Endothelial cell of umbilical vein (primary cell): Measurements from ENCODE around the gene ACAA2.

ENCODE experiments used
- EZH2 ChIP-seq: IDR thresholded peaks from 2 replicates; pipeline ENCODE4 v1.6.1; 2012; ENCODE audit warnings: borderline replicate concordance, low read depth, mild to moderate bottlenecking, moderate library complexity, low read length, inconsistent platforms; ENCODE audit not compliant: severe bottlenecking
- FOS ChIP-seq: IDR thresholded peaks from 2 replicates; pipeline ENCODE4 v1.6.1; 2011; ENCODE audit warnings: mild to moderate bottlenecking, low read length, moderate library complexity, borderline replicate concordance; ENCODE audit not compliant: insufficient read depth
- GATA2 ChIP-seq: IDR thresholded peaks from 2 replicates; pipeline ENCODE4 v1.7.0; 2011; ENCODE audit warnings: low read depth, mild to moderate bottlenecking, moderate library complexity, mixed read lengths, low read length; ENCODE audit not compliant: insufficient read length, insufficient read depth
- JUN ChIP-seq: IDR thresholded peaks from 2 replicates; pipeline ENCODE4 v1.6.1; 2011; ENCODE audit warnings: borderline replicate concordance, low read depth; ENCODE audit not compliant: insufficient read length, insufficient read depth
- MYC ChIP-seq: IDR thresholded peaks from one replicate; pipeline ENCODE4 v1.6.1; 2011; ENCODE audit warnings: mild to moderate bottlenecking, low read depth, low read length
- POLR2A ChIP-seq: IDR thresholded peaks from 2 replicates; pipeline ENCODE4 v1.6.1; 2012; ENCODE audit warnings: low read depth, mild to moderate bottlenecking, control low read depth, low read length
- POLR2AphosphoS5 ChIP-seq: IDR thresholded peaks from 2 replicates; pipeline ENCODE4 v1.6.1; 2012; ENCODE audit warnings: low read depth, mild to moderate bottlenecking, control low read depth, low read length, moderate library complexity; ENCODE audit not compliant: insufficient read depth
- TF ChIP-seq, protein P1 (sequence below), 2 donors: IDR thresholded peaks; 1 replicate in 1 of 2; 2 replicates in 1 of 2; pipeline ENCODE4 v1.5.1; 2011; ENCODE audit warnings: low read length in 2 of 2, mild to moderate bottlenecking in 2 of 2, moderate library complexity in 2 of 2, control low read depth in 1 of 2, inconsistent platforms in 1 of 2, low read depth in 1 of 2; ENCODE audit not compliant: insufficient read depth in 1 of 2; ENCODE audit errors: extremely low read depth in 1 of 2
- TF ChIP-seq, protein P2 (sequence below): IDR thresholded peaks from 2 replicates; pipeline ENCODE4 v1.6.1; 2011; ENCODE audit not compliant: insufficient read depth, insufficient read length

DNA sequence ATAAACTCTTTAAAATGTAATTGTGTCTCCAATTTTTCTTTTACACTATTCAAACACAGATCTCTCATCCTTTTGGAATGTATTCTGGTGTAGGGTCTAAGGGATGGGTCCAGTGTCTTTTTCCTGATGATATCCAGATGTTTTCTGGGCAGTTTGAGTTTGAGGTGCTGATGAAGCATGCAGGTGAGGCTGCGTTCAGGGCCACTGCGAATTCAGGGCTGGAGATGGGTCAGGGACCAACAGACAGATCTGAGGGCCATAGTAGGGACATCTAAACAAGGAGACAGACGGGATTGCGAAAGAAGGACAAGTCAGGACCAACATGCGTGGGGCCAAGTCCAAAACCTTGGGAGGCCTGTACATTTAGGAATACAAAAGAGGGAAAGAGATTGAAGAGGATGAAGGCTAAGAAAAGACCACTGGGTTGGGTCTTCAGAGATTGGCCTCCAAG is 70.2 kb downstream of the ACAA2 start:
- TF ChIP-seq POLR2A, result no peak
- TF ChIP-seq, protein P1, sequence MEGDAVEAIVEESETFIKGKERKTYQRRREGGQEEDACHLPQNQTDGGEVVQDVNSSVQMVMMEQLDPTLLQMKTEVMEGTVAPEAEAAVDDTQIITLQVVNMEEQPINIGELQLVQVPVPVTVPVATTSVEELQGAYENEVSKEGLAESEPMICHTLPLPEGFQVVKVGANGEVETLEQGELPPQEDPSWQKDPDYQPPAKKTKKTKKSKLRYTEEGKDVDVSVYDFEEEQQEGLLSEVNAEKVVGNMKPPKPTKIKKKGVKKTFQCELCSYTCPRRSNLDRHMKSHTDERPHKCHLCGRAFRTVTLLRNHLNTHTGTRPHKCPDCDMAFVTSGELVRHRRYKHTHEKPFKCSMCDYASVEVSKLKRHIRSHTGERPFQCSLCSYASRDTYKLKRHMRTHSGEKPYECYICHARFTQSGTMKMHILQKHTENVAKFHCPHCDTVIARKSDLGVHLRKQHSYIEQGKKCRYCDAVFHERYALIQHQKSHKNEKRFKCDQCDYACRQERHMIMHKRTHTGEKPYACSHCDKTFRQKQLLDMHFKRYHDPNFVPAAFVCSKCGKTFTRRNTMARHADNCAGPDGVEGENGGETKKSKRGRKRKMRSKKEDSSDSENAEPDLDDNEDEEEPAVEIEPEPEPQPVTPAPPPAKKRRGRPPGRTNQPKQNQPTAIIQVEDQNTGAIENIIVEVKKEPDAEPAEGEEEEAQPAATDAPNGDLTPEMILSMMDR (IDR thresholded peaks at IDR 0.05; ENCODE audit: extremely low read depth in 1 of 2, insufficient read depth in 1 of 2, low read depth in 1 of 2, low read length in 2 of 2), result no peak
- no peak for TF ChIP-seq EZH2
- TF ChIP-seq JUN, result no peak
- no peak for TF ChIP-seq POLR2AphosphoS5
- TF ChIP-seq MYC, result no peak
- TF ChIP-seq, protein P2, sequence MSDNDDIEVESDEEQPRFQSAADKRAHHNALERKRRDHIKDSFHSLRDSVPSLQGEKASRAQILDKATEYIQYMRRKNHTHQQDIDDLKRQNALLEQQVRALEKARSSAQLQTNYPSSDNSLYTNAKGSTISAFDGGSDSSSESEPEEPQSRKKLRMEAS, result no peak
- TF ChIP-seq FOS, result no peak
- TF ChIP-seq GATA2, result no peak
